ENCODE measurements around the gene FAM124A. TPM values are rescaled to one million over a fixed set of nuclear protein-coding genes. Genes with fewer than 3 reads are reported as not detected.
"Not testable (repeated sequence)": the region's sequence is repeated elsewhere in the genome, so short reads cannot be mapped to it uniquely, and the experiment has no call there.

The FAM124A gene
- total RNA-seq, 1 donor from 2014 or later, result 0.59 TPM

DNA sequence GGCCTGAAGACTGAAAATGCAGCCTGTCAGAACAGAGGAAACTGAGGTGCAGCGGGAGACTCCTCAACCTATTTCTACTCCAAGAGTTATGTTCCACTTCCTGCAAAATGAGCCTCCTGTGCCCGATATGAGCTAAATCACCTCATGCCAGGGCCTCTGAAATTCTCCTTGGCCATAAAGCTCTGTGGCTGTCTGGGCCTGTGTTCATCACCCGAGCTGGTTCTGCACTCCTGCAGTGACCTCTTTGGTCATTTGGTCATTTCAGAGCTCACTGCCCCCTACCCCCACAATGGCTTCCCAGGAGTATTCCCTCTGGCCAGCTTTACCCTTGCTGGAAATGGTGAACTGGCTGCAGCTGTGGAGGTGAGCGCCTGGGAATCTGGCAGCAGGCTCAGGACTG, 65.6 kb downstream of the FAM124A start:
- H3K27me3 Mint-ChIP-seq (ENCODE audit: low read depth), result peaks cover 5% of the 10 kb centered on the region
- H3K4me1 Mint-ChIP-seq (ENCODE audit: low read depth), result peaks cover 5% of the 10 kb centered on the region
- intact Hi-C loops (cut with micrococcal nuclease), result no loop called here
- H3K9me3 Mint-ChIP-seq, result no peaks in the 10 kb centered on the region
- no peak overlapping the region for H3K27ac Mint-ChIP-seq
- no peak for DNase-seq (ENCODE audit: low spot score)
- H3K4me3 Mint-ChIP-seq (ENCODE audit: low read depth), result no peak overlapping the region
- no peaks in the 10 kb centered on the region for H3K36me3 Mint-ChIP-seq (ENCODE audit: low read depth)

DNA sequence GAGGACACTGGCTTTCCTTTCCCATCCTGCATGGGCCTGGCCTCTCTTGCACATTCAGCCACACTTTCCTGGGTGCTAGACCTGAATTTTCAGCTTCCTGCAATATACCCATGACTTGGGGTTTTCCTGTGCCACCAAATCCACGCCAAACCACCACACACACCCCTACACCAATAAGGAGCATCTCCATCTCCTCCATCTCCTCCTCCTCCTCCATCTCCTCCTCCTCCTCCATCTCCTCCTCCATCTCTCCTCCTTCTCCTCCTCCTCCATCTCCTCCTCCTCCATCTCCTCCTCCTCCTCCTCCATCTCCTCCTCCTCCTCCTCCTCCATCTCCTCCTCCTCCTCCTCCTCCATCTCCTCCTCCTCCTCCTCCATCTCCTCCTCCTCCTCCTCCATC, 66.1 kb downstream of the FAM124A start:
- H3K9me3 Mint-ChIP-seq; H3K36me3 Mint-ChIP-seq (ENCODE audit: low read depth); H3K4me1 Mint-ChIP-seq (ENCODE audit: low read depth); H3K4me3 Mint-ChIP-seq (ENCODE audit: low read depth); H3K27ac Mint-ChIP-seq; intact Hi-C loops (cut with micrococcal nuclease); DNase-seq (ENCODE audit: low spot score); H3K27me3 Mint-ChIP-seq (ENCODE audit: low read depth): not testable (repeated sequence)

DNA sequence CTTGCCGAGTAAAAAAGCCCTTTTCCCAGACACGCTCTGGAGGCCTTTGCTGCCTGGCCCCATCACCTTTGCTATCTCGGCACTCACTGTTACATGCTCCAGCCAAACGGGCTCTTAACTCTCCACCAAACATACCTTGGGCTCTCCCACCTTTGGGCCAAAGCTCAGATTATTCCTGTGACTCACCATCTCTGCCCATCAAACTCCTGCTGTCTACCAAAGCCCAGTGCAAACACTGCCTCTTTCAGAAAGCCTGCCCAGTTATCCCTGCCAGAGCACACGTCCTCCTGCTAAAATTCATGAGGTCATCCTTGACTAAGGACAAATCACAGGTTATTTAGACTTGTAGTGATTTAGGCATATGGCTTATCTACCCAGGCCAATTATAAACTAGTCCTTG, 69.1 kb downstream of the FAM124A start:
- Mint-ChIP-seq H3K27ac (no peak overlapping the region), H3K4me1 (ENCODE audit: low read depth) (peaks cover 2% of the 10 kb centered on the region), H3K27me3 (ENCODE audit: low read depth) (peaks cover 12% of the 10 kb centered on the region), H3K9me3 (no peaks in the 10 kb centered on the region), H3K36me3 (ENCODE audit: low read depth) (no peaks in the 10 kb centered on the region), H3K4me3 (ENCODE audit: low read depth) (no peak overlapping the region)
- intact Hi-C loops (cut with micrococcal nuclease), result no loop called here
- DNase-seq (ENCODE audit: low spot score), result no peak

DNA sequence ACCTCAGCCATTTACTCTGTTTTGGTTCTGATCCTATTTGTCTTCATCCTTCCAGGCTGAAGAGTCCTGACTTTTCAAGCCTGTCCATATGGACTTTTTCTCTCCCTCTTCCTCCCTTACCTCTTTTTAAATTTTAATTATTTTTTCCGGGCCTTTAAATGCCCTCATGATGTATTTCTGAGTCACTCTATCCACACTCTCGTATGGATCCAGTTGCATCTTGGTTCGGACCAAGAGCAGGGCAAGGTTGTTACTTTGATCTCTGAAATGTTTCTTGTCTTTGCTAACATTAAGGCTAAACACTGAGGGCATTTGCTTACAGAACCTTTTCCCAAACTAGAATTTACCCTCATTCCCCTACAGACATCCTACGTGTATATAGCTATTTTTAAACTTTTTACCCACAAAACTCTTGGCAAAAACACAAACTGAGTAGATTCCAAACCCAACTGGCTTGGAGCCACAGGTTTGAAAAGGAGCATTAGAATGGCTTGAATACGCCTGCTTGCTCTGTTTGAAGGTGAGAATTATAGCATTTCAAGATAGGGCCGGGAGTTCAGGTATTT, 69.9 kb downstream of the FAM124A start:
- H3K4me3 Mint-ChIP-seq (ENCODE audit: low read depth), result no peak overlapping the region
- no peaks in the 10 kb centered on the region for H3K36me3 Mint-ChIP-seq (ENCODE audit: low read depth)
- no peaks in the 10 kb centered on the region for H3K9me3 Mint-ChIP-seq
- no peak for DNase-seq (ENCODE audit: low spot score)
- no peak overlapping the region for H3K27ac Mint-ChIP-seq
- peaks cover 15% of the 10 kb centered on the region for H3K27me3 Mint-ChIP-seq (ENCODE audit: low read depth)
- H3K4me1 Mint-ChIP-seq (ENCODE audit: low read depth), result no peaks in the 10 kb centered on the region
- intact Hi-C loops (cut with micrococcal nuclease), result no loop called here

DNA sequence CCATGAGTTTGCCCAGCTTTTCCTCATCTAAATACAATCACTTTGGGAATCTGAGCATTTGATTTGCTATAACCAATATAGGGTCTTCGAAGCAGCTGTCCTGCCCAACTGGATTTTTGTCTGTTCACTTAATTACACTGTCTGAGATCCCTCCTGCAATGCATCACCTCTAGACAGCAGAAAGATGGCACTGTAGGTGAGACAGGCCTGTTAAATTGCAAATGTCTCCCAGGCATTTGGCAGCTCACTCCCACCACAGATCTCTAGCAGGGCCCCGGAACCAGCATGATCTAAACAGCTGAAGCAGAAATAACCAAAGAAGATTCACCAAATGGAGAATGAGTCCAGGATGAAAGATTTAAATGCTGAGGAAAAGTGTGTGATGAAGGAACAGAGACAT, 75.4 kb downstream of the FAM124A start:
- no peaks in the 10 kb centered on the region for H3K4me1 Mint-ChIP-seq (ENCODE audit: low read depth)
- no peaks in the 10 kb centered on the region for H3K36me3 Mint-ChIP-seq (ENCODE audit: low read depth)
- H3K4me3 Mint-ChIP-seq (ENCODE audit: low read depth), result no peak overlapping the region
- no peak for DNase-seq (ENCODE audit: low spot score)
- intact Hi-C loops (cut with micrococcal nuclease), result no loop called here
- H3K9me3 Mint-ChIP-seq, result no peaks in the 10 kb centered on the region
- H3K27me3 Mint-ChIP-seq (ENCODE audit: low read depth), result peaks cover 13% of the 10 kb centered on the region
- no peak overlapping the region for H3K27ac Mint-ChIP-seq

DNA sequence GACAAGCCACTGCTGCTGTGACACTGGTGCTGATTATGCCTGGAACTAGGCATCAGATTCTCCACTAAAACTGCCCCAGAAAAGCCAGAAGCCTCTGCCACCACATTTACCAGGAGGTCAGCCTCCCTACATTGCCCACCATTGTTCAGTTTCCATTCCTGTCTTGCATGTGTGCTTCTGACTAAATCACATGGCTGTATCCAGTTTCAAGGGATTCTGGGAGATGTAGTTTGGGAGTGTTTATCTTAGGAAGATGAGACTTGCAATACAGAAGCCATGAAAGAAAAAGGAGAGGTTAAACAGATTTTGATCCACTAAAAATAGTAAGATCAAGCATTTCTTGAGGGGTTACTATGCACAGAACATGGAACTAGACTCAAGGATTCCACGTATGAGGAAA, 76.6 kb downstream of the FAM124A start:
- Mint-ChIP-seq H3K27ac (no peak overlapping the region), H3K36me3 (ENCODE audit: low read depth) (no peaks in the 10 kb centered on the region), H3K27me3 (ENCODE audit: low read depth) (peaks cover 11% of the 10 kb centered on the region), H3K4me1 (ENCODE audit: low read depth) (no peaks in the 10 kb centered on the region), H3K9me3 (no peaks in the 10 kb centered on the region), H3K4me3 (ENCODE audit: low read depth) (no peak overlapping the region)
- intact Hi-C loops (cut with micrococcal nuclease), result no loop called here
- no peak for DNase-seq (ENCODE audit: low spot score)

DNA sequence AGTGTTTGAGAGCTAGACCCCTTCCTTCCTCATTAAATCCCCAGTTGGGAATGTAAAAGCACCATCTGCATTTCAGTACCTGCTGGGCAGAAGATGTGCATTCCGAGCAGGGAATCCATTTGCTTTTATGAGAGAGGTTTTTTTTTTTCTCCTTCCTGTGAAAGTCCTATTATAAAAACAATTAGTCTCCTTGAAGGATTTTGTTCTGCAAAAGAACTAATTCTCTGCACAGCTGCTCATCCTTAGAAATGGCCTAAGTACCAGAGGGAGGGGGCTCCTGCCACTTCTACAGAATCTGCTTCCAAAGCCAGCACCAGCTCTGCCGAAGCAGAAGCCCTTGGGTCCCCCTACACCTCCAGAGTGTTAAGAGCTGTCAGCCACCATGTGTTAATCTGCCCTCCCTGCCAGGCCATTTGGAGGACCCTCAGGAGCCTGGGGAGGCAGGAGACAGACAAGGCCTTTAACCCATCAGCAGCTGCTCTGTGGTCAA, 80.9 kb downstream of the FAM124A start:
- intact Hi-C loops (cut with micrococcal nuclease), result no loop called here
- Mint-ChIP-seq H3K27me3 (ENCODE audit: low read depth) (peaks cover 4% of the 10 kb centered on the region), H3K4me3 (ENCODE audit: low read depth) (no peak overlapping the region)

DNA sequence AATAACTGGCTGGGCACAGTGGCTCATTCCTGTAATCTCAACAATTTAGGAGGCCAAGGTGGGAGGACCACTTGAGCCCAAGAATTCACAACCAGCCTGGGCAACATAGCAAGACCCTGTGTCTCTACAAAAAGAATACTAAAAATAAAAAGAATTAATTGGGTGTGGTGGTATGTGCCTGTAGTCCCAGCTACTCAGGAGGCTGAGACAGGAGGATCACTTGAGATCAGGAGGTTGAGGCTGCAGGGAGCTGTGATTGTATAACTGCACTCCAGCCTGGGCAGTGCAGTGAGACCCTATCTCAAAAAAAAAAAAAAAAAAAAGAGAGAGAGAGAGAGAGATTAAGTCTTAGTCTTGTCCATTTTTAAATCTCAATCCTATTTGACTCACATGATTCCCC, 81.7 kb downstream of the FAM124A start:
- Mint-ChIP-seq H3K27ac (no peak overlapping the region), H3K27me3 (ENCODE audit: low read depth) (peaks cover 8% of the 10 kb centered on the region), H3K9me3 (no peaks in the 10 kb centered on the region), H3K36me3 (ENCODE audit: low read depth) (no peaks in the 10 kb centered on the region), H3K4me1 (ENCODE audit: low read depth) (no peaks in the 10 kb centered on the region), H3K4me3 (ENCODE audit: low read depth) (no peak overlapping the region)
- DNase-seq (ENCODE audit: low spot score), result no peak
- intact Hi-C loops (cut with micrococcal nuclease), result no loop called here

More for the DNA sequence above, 80.9 kb downstream of the FAM124A start:
- H3K27ac Mint-ChIP-seq, result no peak overlapping the region
- no peaks in the 10 kb centered on the region for H3K9me3 Mint-ChIP-seq
- H3K36me3 Mint-ChIP-seq (ENCODE audit: low read depth), result no peaks in the 10 kb centered on the region
- H3K4me1 Mint-ChIP-seq (ENCODE audit: low read depth), result no peaks in the 10 kb centered on the region
- DNase-seq (ENCODE audit: low spot score), result no peak

DNA sequence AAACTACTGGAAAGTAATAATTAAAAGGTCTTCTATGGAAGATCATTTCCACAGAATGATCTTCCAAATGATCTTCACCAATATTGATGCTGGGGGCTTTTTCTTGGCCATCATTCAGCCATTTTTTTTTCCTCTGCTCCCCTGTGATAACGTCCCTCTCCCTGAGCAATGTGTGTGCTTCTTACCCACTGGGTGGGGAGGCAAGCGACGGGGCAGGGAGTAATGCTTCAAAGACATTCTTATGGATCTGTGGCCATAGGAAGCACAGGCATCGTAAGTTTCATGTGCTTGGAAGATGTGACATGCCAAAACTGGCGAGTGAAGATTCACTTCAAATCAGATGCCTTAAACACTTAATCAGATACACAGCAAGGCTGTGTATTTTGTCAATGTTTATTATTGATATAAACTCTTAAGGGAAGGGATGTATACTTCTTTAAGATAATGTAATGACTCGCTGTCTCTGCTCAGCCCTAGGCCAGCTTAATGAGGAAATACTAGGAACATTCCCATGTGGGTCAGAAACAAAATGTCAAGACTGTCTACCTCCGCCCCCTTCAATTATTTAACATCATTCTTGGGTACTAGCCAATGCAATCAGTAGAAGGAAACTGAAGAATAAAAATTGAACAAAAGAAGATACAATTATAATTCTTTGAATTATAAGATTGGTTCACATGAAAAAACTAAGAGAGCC, 83.2 kb downstream of the FAM124A start:
- H3K4me3 Mint-ChIP-seq (ENCODE audit: low read depth), result no peak overlapping the region
- intact Hi-C loops (cut with micrococcal nuclease), result no loop called here
- H3K27me3 Mint-ChIP-seq (ENCODE audit: low read depth), result peaks cover 8% of the 10 kb centered on the region
- no peaks in the 10 kb centered on the region for H3K4me1 Mint-ChIP-seq (ENCODE audit: low read depth)
- no peak overlapping the region for H3K27ac Mint-ChIP-seq
- H3K9me3 Mint-ChIP-seq, result no peaks in the 10 kb centered on the region
- H3K36me3 Mint-ChIP-seq (ENCODE audit: low read depth), result no peaks in the 10 kb centered on the region
- no peak for DNase-seq (ENCODE audit: low spot score)

DNA sequence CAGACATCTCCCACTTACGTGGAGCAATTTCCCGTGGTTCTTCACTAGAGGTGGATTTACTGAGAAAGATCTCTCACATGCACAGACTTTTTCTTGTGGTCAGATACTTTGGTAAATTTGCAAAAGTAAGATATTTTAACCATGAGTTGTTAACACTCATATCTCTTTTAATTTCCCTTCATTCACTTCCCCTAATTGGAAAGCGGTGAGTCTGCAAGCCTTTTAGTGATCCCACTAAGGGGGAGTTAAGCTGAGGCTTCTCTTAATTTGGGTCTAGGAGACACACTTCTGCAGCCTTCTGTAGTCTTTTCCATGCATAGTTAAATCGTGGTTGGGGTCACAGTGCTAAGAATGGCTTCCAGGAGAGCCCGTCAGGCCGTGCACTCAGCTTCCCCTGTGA, 86.6 kb downstream of the FAM124A start:
- no peak for DNase-seq (ENCODE audit: low spot score)
- H3K27me3 Mint-ChIP-seq (ENCODE audit: low read depth), result peaks cover 16% of the 10 kb centered on the region
- intact Hi-C loops (cut with micrococcal nuclease), result no loop called here
- H3K4me1 Mint-ChIP-seq (ENCODE audit: low read depth), result no peaks in the 10 kb centered on the region
- no peaks in the 10 kb centered on the region for H3K36me3 Mint-ChIP-seq (ENCODE audit: low read depth)
- no peak overlapping the region for H3K27ac Mint-ChIP-seq
- no peaks in the 10 kb centered on the region for H3K9me3 Mint-ChIP-seq
- no peak overlapping the region for H3K4me3 Mint-ChIP-seq (ENCODE audit: low read depth)

DNA sequence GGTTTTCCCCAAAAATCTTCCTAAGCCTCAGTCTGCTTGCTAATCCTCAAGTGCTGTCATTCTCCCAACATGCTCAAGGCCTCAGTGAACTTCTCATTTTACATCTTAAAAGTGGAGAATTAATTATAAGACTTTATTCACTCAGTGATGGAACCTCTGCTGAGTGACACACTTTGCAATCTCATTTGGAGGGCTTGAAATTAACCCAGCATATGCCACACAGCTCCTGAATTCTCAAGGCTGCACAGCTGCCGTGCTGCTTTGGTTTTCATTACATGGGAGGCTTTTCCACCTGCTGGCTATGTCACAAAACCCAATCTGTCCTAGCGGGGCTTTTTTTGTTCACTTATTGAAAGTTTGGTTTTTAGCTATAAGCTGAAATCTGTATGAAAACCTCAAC, 89.0 kb downstream of the FAM124A start:
- intact Hi-C loops (cut with micrococcal nuclease), result no loop called here
- Mint-ChIP-seq H3K36me3 (ENCODE audit: low read depth) (no peaks in the 10 kb centered on the region), H3K9me3 (no peaks in the 10 kb centered on the region), H3K4me3 (ENCODE audit: low read depth) (no peak overlapping the region), H3K27me3 (ENCODE audit: low read depth) (peaks cover 18% of the 10 kb centered on the region), H3K4me1 (ENCODE audit: low read depth) (no peaks in the 10 kb centered on the region), H3K27ac (no peak overlapping the region)
- DNase-seq (ENCODE audit: low spot score), result no peak

DNA sequence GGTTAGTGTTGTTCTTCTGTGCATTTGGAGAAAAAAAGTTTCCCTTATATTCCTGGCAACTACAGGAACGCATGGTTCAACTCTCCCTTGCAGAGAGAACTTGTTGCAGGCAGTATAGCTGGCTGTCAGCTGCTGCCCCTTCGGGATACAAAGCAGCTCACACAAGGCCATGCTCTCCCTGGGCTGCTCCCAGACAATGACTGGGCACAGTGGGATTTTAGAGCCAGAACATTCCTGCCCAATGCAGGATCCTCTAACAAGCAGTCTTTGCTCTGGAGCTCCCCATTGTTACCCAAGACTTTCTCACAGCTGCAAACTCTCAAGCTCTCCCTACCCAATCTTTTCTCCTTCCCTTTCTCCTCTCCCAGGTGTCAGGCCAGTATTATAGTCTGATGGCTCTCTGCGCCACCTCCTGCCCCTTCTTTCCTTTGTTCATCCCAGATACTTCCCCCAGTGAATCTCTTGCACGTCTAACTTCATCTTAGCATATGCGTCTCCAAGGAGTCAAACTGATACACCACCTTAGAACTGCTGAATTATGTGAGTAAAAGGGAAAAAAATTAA, 89.8 kb downstream of the FAM124A start:
- peaks cover 18% of the 10 kb centered on the region for H3K27me3 Mint-ChIP-seq (ENCODE audit: low read depth)
- no peak overlapping the region for H3K27ac Mint-ChIP-seq
- H3K4me3 Mint-ChIP-seq (ENCODE audit: low read depth), result no peak overlapping the region
- intact Hi-C loops (cut with micrococcal nuclease), result no loop called here
- H3K36me3 Mint-ChIP-seq (ENCODE audit: low read depth), result no peaks in the 10 kb centered on the region
- H3K9me3 Mint-ChIP-seq, result no peaks in the 10 kb centered on the region
- no peaks in the 10 kb centered on the region for H3K4me1 Mint-ChIP-seq (ENCODE audit: low read depth)
- DNase-seq (ENCODE audit: low spot score), result no peak

DNA sequence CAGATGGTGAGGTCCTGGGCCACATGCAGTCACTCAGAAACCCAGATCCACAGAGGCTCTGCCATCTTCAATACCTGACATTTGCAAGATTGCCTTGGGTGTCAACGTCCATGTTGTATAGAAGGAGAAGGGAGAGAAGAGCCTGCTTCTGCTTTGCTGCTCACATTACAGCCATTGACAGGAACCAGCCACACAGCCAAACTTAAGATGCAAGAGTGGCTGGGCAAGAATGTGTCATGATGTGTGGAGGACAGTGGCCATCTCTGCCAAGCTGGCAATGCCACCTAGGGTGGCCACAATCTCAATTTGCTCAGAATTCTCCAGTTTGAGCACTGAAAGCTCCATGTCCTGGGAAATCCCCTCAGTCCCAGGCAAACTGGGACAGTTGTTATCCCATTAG, 91.4 kb downstream of the FAM124A start:
- peaks cover 13% of the 10 kb centered on the region for H3K27me3 Mint-ChIP-seq (ENCODE audit: low read depth)
- no peak overlapping the region for H3K4me3 Mint-ChIP-seq (ENCODE audit: low read depth)
- intact Hi-C loops (cut with micrococcal nuclease), result no loop called here
- no peaks in the 10 kb centered on the region for H3K9me3 Mint-ChIP-seq
- no peaks in the 10 kb centered on the region for H3K4me1 Mint-ChIP-seq (ENCODE audit: low read depth)
- no peaks in the 10 kb centered on the region for H3K36me3 Mint-ChIP-seq (ENCODE audit: low read depth)
- DNase-seq (ENCODE audit: low spot score), result no peak
- no peak overlapping the region for H3K27ac Mint-ChIP-seq

Measured in activated T-helper 2 cell treated with anti-CD3 and anti-CD28 coated beads, Interferon-gamma antibody, Interleukin-2, Interleukin-4, amounts not matched to agents 10 μg/mL and 5 μg/mL and 100 μg/mL, durations not matched to agents 14 hours and 24 hours and 36 hours (primary cell).